Calu3 (cell line): Measurements from ENCODE around the gene TENM4. TPM values are rescaled to one million over a fixed set of nuclear protein-coding genes. Genes with fewer than 3 reads are reported as not detected.

Experiments
- BruUV-seq: library from RNA; stranded (reverse); fragments of 400-500 nt; replicated peaks from 2 replicates; lab custom pipeline; 2021; lab: Mats Ljungman, UMichigan
- CTCF ChIA-PET: fragments of 300-600 bp; sonication (Branson Sonifier 250); formaldehyde crosslinking; loops from one replicate; lab custom pipeline; 2022; ENCODE audit warnings: antibody characterized with exemption; lab: Charles Lee
- DNase-seq: peaks from one replicate; pipeline ENCODE4 v3.0.0; 2022
- H3K27ac Mint-ChIP-seq: one replicate; pipeline ENCODE4 v1.8.0; 2022; ENCODE audit warnings: mixed read lengths; ENCODE audit not compliant: unreplicated experiment
- H3K27me3 Mint-ChIP-seq: one replicate; pipeline ENCODE4 v1.8.0; 2022; ENCODE audit warnings: mixed read lengths; ENCODE audit not compliant: unreplicated experiment
- H3K36me3 Mint-ChIP-seq: one replicate; pipeline ENCODE4 v1.8.0; 2022; ENCODE audit warnings: mild to moderate bottlenecking, moderate library complexity, mixed read lengths; ENCODE audit not compliant: insufficient read depth, unreplicated experiment
- H3K4me1 Mint-ChIP-seq: one replicate; pipeline ENCODE4 v1.8.0; 2022; ENCODE audit warnings: mild to moderate bottlenecking, low read depth, mixed read lengths; ENCODE audit not compliant: unreplicated experiment
- H3K4me3 Mint-ChIP-seq: one replicate; pipeline ENCODE4 v1.8.0; 2022; ENCODE audit warnings: mild to moderate bottlenecking, low read depth, moderate library complexity, mixed read lengths; ENCODE audit not compliant: unreplicated experiment
- H3K9me3 Mint-ChIP-seq: one replicate; pipeline ENCODE4 v1.8.0; 2022; ENCODE audit warnings: low read depth, mixed read lengths; ENCODE audit not compliant: unreplicated experiment
- CTCF ChIP-seq: fragments of 200-600 bp; IDR thresholded peaks from one replicate; pipeline ENCODE4 v1.8.0; 2022; ENCODE audit warnings: antibody characterized with exemption; ENCODE audit not compliant: unreplicated experiment
- intact Hi-C: fragments of 100-400 bp; cut with micrococcal nuclease; formaldehyde crosslinking; loops from one replicate; pipeline ENCODE4 v1.10.0; 2022; ENCODE audit not compliant: unreplicated experiment
- total RNA-seq: library from RNA; stranded (reverse); gene quantifications from 2 replicates; pipeline ENCODE4 v1.2.3, GENCODE V29; 2022

TENM4 gene
- total RNA-seq, 1 experiment from 2014 or later: not detected

GRCh38 chr11:78870655-78871054, 570.2 kb downstream of the TENM4 start:
- intact Hi-C loops: no loop called here
- DNase-seq: no peak
- peaks cover 79% of the 10 kb centered on the region for H3K27me3 Mint-ChIP-seq
- CTCF ChIA-PET: no interaction called here
- H3K4me3 Mint-ChIP-seq: no peak overlapping the region
- BruUV-seq: no TSS peak
- no peaks in the 10 kb centered on the region for H3K4me1 Mint-ChIP-seq
- no peak overlapping the region for H3K27ac Mint-ChIP-seq
- no peaks in the 10 kb centered on the region for H3K36me3 Mint-ChIP-seq
- no peaks in the 10 kb centered on the region for H3K9me3 Mint-ChIP-seq
- no peak for TF ChIP-seq CTCF

- no peaks in the 10 kb centered on the region for H3K36me3 Mint-ChIP-seq
- no peaks in the 10 kb centered on the region for H3K4me1 Mint-ChIP-seq
- TF ChIP-seq CTCF: no peak
- H3K9me3 Mint-ChIP-seq: no peaks in the 10 kb centered on the region
- DNase-seq: no peak
- no TSS peak for BruUV-seq
- no peak overlapping the region for H3K27ac Mint-ChIP-seq
- intact Hi-C loops: no loop called here
- H3K27me3 Mint-ChIP-seq: peaks cover 76% of the 10 kb centered on the region
- no peak overlapping the region for H3K4me3 Mint-ChIP-seq
- CTCF ChIA-PET: no interaction called here
Observed at GRCh38 chr11:78869293-78869692, 571.5 kb downstream of the TENM4 start.

- no peak overlapping the region for H3K27ac Mint-ChIP-seq
- no peak for TF ChIP-seq CTCF
- H3K27me3 Mint-ChIP-seq: peaks cover 69% of the 10 kb centered on the region
- H3K36me3 Mint-ChIP-seq: no peaks in the 10 kb centered on the region
- BruUV-seq: no TSS peak
- no peak for DNase-seq
- no peaks in the 10 kb centered on the region for H3K9me3 Mint-ChIP-seq
- no peak overlapping the region for H3K4me3 Mint-ChIP-seq
- CTCF ChIA-PET: no interaction called here
- intact Hi-C loops: no loop called here
- no peaks in the 10 kb centered on the region for H3K4me1 Mint-ChIP-seq
Observed at GRCh38 chr11:78868563-78868962, 572.3 kb downstream of the TENM4 start.

GRCh38 chr11:78860720-78861422, 580.0 kb downstream of the TENM4 start:
- Mint-ChIP-seq H3K27ac (no peak overlapping the region), H3K27me3 (peaks cover 53% of the 10 kb centered on the region), H3K4me3 (no peak overlapping the region), H3K36me3 (no peaks in the 10 kb centered on the region), H3K9me3 (no peaks in the 10 kb centered on the region), H3K4me1 (no peaks in the 10 kb centered on the region)
- TF ChIP-seq CTCF: no peak
- no TSS peak for BruUV-seq
- intact Hi-C loops: no loop called here
- CTCF ChIA-PET: no interaction called here
- DNase-seq: no peak
